HG02943 (cell line): ENCODE results near the gene PPME1.

Experiments used
- ATAC-seq: cut with Tn5 transposase; IDR thresholded peaks from one replicate; pipeline ENCODE4 v1.9.1; 2021; ENCODE audit warnings: mild to moderate bottlenecking, low read depth, moderate library complexity; ENCODE audit not compliant: unreplicated experiment

The PPME1 gene

DNA sequence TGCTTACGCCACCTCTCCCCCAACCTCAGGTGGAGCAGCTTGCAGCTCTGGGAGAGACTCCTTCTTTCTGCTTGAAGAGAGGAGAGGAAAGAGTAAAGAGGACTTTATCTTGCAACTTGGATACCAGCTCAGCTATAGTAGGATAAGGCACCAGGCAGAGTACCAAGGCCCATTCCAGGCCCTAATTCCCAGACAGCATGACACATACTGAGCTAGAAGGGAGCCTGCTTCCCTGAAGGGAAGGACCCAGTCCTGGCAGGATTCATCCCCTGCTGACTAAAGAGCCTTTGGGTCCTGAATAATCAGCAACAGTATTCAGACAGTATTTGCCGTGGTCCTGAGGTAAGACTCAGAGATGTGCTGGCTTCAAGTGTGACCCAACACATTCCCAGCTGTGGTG, 41.4 kb downstream of the PPME1 start:
- no peak for ATAC-seq

DNA sequence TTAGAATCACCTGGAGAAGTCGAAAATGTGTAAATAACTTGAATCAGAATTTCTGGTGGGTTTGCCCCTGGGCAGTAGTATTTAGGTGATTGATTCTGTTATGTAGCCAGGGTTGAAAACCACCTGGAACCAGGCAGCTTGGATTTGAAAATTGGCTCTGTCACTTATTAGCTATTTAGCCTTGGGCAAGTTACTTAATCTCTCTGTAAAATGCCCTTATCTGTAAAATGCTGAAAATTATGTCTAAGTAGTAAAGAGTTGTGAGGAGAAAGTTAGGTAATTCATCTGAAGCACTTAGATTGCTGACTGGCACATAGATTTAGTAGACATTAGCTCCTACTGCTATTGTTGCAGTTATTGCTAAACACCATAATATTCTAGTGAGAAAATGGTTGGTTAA, 49.3 kb downstream of the PPME1 start:
- ATAC-seq = no peak

DNA sequence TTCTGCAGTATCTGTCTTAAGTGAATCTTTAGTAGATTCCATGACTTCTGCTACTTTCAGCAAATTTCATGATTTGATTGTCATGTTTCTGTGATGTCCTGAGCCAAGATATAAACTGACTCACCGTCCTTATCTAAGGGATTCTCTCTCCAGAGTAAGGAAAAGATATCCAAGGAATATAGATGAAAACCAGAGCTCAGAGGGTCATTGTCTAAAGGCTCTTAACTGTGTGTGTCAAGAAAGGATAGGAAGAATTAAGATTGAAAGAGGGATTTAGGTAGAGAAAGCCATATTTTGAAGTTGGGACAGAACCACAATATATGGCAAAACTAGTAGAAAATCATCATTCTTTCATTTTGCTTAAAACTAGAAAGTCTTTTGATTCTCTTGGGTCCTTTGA, 50.7 kb downstream of the PPME1 start:
- ATAC-seq = no peak

DNA sequence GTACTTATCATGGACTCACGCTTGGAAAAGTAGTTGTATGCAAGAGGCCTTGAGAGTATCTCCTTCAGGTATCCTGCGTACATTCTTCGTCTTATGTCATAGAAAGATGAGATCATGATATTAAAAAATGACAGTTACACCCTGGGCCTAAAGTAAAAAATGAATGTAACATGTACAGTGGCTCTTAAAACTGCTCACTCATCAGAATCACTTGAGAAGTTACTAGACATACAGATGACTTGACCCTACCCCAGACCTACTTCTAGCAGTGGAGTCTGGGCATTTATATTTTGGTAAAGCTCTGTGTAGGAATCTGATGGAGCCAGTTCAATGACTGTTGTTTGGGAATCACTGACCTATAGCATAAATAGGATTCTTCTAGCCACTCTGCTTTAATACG, 54.5 kb downstream of the PPME1 start:
- ATAC-seq = no peak

DNA sequence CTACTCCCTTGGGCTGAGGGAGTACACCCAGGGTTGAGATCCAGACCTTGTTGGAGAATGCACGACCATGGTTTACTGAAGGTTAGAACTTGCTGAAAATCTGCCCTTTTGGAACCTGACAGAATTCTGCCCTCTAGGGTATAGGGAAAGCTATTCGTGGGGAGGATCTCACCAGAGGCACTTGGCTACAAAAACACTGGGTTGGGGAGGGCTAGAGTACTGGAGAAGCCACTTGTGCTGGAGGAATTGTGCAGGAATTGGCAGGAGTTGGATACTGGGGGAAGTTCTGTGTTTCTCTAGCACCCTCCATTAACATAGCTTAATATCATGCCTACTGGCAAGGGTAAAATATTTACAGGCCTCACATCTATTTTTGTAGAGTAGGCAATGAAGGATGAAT, 55.8 kb downstream of the PPME1 start:
- no peak for ATAC-seq

DNA sequence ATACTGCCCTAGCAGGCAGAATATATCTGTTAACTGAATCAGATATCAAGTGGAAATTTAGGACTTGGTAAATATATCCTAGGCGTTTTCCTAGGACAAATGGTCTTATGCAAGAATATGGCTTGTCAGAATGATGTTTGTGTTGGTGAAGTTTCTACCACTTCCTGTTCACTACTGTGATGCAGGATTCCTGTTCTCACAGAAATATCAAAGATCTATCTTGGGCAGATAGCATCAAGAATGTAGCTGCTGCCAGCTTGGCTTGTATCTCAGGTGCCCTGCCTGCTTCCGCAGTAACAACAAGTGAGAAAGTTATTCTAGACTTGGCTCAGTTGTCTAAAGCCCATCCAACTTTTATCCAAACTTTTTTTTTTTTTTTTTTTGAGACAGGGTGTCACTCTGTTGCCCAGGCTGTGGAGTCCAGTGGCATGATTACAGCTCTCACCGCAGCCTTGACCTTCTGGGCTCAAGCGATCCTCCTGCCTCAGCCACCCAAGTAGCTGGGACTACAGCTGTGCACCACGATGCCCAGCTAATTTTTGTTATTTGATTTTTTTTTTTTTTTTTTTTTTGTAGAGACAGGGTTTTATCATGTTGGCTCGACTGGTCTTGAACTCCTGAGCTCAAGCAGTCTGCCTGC, 61.3 kb downstream of the PPME1 start:
- ATAC-seq = no peak

DNA sequence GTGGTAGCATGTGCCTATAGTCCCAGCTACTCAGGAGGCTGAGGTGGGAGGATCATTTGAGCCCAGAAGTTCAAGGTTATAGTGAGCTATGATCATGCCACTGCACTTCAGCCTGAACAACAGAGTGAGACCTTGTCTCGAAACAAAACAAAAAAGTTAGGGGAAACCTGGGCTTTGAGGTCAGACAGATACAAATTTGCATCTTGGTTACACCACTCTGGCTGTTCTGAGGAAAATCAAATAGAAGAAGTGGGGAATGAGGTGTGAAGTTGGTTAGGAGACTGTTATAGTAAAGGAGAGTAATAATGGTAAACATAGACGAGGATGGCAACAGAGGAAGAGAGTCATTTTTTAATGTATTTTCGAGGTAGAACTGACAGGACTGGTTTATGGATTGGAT, 62.6 kb downstream of the PPME1 start:
- ATAC-seq = no peak

DNA sequence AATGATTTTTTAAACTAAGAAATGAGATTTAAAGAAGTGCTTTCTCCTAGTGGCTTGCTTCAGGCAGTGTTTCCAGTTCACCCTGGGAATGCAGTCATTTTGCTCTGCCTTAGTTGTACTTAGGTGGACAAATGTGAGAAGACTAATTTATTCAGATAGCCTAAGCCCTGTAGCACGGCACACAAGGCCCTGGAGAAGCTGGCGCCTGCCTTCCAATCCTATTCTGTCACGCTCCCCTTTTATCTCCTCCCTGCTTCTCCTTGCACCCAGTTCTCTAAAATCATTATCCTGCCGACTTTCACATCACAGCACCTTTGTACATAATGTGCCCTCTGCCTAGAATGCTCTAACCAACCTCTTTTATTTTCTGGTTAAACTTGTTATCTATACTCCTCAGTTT, 64.0 kb downstream of the PPME1 start:
- no peak for ATAC-seq

DNA sequence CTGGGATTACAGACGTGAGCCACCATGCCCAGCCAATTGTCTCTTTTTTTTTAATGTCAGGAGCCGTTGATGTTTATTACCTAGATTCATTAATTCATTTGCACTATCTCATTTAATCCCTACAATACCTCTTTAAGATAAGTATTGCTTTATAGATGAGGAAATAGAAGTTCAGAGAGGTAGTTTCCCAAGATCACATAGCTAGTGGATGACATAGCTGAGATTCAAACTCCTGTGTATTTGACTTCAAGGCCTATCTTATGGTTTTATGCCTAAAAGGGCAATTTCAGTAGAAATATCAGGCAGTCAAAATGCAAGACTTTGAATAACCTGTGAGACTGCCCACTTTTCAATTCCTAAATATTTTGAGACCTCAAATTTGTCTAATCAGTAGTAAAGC, 66.5 kb downstream of the PPME1 start:
- no peak for ATAC-seq

DNA sequence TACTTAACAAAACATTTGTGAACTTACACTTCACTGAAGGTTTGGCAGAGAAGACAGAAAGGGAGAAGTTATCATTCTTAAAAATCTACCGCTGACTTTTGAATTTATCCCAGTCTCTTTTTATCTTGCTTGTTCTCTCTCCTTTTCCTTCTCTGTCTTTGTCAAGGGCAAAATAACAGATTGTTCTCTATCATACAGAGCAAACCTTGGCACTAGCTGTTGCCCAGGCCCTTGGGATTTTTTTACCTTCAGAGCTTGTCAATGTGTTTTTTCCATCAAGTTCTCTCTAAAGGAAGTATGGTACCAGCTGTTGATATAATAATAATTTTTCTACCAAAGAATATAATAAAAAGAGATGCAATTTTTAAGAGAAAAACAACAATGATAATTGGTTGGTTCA, 67.2 kb downstream of the PPME1 start:
- no peak for ATAC-seq

DNA sequence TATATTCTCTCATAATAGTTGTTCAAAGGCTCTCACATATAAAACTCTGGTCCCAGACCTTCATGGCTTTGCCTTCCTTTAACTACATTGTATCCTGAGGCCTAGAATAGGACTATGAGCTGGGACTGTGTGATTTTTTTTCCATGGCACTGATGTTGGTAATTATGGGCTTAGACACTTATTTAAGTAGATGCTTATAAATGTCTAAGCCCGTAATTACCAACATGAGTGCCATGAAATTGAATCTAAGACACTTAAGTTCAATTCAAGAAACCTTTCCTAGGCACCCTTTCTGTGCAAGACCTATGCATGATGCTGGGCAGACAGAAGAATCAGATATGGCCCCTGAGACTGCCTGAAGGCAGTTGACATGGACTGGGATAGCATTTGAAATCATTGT, 77.4 kb downstream of the PPME1 start:
- ATAC-seq = no peak

DNA sequence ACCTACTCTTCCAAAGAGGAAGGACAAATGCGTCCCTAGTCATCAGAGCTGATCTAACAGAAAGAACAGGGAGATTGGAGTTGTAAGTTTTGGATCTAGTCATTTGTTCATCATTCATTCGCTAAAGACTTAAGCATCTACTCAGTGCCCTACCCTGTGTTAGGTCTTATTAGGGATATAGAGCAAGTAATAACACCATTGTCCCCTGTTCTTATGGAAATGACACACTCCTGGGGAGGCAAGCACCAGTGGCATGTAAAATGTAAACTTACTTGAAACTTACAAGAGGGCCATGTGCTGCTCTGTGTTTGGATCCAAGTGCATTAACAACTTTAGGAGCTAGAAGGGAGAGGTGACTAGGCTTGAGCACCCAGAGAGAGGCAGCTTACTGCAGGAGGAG, 78.4 kb downstream of the PPME1 start:
- no peak for ATAC-seq

DNA sequence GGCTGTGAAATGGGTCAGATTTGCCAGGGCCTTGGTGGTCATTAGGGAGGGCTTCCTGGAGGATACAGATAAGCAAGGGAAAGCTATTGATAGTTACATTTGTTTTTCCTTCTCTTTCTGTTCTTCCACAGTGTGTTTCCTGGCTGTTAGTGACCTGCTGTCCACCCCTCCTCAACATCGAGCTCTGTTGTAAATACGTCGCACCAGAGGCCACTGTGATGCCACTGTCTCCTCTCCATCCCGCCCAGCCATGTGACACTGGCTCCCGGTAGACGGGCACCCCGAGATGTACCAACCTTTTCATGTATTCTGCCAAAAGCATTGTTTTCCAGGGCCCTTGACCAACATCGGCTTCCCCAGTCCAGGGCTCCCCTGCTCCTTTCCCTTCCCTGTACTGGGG, 82.3 kb downstream of the PPME1 start:
- ATAC-seq = no peak

DNA sequence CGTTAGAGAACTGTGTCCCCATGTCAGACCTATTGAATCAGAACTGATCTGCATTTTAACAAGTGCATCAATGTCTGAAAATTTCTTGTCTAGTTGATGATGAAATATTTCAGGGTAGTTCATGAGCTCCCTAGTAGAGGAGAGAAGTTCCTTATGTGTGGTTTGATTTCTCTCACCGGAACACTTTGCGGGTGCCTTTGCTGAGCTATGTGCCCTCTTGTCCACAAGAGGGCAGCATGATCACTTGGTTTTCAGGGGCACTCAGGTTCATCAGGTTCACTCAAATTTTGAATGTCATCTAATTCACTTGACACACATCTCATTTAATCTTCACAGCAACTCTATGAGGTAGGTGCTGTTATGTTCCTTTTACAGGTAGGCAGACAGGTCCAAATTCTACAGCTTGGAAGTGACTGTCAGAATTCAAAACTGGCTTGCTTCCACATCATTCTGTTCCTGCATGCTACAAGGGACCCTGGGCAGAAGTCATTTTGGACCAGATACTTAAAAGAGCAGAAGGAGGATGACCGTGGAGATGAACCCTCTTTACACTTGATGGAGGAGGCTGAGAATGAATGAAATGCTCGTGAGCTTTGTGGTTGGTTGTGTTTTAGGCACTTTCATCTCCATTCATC, 84.8 kb downstream of the PPME1 start:
- no peak for ATAC-seq

DNA sequence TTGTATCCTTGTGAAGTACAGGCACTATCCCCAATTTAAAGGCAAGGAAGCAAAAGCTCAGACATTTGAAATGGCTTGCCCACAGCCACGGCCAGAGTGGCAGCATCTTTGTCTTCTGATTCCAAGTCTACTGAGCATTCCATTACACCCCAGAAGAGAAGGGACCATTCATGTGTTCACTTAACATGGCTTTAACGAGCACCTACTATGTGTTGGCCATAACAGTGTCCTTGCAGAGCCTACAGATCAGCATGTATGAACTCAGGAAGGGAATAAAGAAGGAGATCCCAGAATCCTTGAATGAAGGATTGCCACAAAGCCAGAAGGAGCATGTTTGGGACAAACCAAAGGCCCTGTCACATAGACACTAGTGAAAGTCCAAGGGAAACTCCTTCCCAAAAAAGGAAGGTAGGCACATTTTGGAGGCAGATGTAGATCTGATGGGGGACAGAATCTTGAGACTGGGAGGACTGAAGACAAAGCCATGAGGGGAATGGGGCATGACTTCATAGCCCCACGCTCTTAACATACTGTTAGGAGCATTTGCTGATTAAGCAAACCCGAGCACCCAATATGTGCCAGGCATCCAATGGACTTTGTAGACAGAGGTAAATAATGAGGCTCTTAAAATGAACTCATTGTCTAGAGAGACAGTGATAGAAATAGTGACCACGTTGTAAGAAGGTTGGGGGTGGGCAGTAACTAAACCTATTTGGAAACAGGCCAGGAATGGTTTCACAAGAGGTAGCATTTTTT, 85.5 kb downstream of the PPME1 start:
- no peak for ATAC-seq

DNA sequence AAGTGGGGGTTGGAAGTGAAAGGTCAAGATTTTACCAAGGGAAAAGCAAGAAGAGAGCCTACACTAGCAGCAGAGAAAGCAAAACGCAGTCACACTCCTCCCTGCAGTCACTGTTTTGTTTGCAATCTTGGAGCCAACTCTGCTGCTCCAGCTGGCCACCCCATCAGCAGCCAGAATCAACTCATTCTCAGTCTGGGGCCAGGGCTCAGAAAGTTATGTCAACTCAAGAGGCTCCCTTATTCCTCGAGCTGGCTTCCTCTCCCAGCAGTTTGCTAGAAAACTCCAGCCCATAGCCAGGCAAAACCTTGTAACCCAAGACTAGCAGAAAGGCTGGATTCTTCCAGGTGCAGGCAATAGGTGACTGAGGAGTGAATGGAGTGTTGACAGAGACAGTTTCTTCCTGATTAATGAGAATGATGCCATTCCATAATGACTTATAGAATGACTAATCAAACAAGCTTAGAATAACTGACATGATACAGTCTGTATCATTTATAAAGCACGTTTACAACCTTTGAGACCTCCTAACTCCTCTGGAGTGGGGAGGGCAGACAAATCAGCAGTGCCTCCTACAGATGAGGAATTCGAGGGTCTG, 87.0 kb downstream of the PPME1 start:
- no peak for ATAC-seq

DNA sequence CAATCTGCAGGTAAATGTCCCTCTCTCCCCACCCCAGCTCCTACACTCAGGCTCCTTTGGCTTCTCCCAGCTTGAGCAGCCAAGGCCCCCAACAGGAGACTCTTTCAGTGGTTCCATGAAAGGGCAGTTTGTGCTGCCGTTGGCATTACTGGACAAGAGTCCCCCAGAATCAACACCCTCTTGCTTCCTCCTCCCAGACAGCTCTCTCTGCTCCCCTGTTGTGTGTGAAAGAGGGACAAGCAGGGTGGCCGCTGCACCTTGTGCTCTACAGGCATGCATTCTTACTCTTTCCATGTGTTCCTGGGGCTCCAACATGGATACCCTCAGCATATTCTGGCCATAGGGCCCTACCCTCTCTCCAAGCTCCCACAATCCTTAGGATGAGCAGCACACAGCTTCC, 91.6 kb downstream of the PPME1 start:
- no peak for ATAC-seq

DNA sequence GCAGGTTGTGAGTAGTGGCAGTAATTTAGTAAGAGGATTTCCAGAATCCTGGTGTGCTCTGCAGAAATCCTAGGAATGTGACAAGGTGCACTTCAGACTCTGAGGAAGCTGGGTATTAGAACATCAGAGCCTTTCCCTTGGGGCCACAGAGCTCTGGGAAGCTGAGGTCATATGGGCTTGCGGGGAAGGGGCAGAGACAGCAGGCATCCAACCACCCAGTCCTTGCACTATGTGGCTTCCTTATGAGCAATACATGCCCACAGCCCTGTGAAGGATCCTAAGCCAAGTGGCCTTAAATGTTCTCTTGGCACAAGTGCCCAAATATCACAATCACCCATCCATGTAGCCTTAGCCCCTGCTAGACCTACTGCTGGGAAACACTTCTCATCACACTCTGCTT, 94.2 kb downstream of the PPME1 start:
- ATAC-seq = no peak

DNA sequence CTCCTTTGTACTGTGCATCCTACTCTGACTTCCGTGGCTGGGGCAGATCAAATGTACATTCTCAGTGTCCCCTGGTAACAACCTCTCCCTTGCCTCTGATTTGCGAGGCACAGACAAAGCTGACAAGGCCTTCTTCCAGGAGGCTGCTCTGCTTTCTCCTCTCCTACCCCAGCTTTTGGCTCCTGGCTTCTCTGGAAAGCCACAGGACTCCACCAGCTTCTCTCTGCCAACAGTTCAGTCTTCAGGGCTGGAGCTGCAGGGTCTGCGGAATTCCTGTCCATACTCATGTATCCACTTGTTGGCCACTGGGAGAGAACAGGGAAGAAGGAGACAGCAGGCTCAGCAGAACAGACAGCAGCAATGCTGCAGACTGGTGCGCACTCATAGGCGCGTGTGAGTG, 95.9 kb downstream of the PPME1 start:
- no peak for ATAC-seq

DNA sequence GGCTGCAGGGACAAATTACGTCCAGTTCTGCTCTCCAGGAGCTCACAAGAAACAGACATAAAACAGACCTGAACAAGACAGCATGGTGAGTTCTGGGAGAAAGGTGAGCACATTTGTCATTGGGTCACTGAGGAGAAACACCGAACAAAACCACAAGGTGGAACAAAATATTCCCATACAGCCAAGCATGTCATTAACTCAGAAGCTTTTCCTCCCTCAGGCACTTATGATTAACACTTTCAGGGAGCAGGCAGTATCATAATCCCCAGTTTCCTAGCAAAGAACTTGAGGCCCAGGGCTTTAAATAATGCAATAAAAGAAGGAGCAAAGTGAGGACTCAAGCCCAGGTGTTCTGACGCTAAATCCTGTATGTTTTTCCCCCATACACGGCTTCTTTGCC, 97.4 kb downstream of the PPME1 start:
- no peak for ATAC-seq

DNA sequence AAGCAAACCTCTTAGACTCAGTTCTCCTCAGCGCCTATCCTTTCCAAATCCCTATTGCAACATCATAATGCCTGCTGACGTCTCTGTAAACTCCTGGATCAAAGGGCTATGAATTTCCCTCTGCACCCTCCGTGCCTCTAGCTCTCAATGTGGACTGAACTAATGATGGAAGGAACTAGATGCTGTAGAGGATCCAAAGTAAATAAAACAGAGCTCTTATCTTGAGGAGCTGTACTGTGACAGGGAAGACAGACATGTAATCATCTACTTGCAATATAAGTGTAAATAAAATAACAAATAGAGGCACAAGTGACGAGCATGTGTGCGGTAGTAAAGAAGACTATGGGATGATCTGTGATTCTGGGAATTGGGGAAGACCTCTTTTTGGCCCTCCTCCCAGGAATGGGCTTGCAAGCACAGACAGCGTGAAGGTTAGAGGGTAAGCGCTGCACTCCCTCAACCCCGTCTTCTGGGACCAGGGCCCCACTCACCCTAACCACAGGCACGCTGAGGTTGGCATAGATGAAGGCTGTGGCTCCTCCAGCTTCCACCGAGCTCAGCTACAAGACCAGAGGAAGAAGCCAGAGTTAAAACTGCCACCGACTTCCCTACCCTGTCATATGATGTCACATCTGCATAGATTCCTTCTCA, 98.2 kb downstream of the PPME1 start:
- no peak for ATAC-seq
